Chondrocyte (in vitro differentiated cells): ENCODE data around the gene HIPK1. TPM values are rescaled to one million over a fixed set of nuclear protein-coding genes. Genes with fewer than 3 reads are reported as not detected.

Experiments
- DNase-seq: peaks from one replicate; pipeline ENCODE4 v3.0.0; 2021; ENCODE audit warnings: mixed read lengths, low spot score
- H3K27ac Mint-ChIP-seq: one replicate; pipeline ENCODE4 v1.8.0; 2021; ENCODE audit warnings: mild to moderate bottlenecking, moderate library complexity, mixed read lengths; ENCODE audit not compliant: unreplicated experiment
- H3K27me3 Mint-ChIP-seq: 2 replicates; pipeline ENCODE4 v1.8.0; 2021; ENCODE audit warnings: low read depth, mixed read lengths
- H3K36me3 Mint-ChIP-seq: 2 replicates; pipeline ENCODE4 v1.8.0; 2021; ENCODE audit warnings: low read depth, mixed read lengths
- H3K4me1 Mint-ChIP-seq: 2 replicates; pipeline ENCODE4 v1.8.0; 2021; ENCODE audit warnings: low read depth, mild to moderate bottlenecking, mixed read lengths
- H3K4me3 Mint-ChIP-seq: one replicate; pipeline ENCODE4 v1.8.0; 2021; ENCODE audit warnings: mild to moderate bottlenecking, moderate library complexity, mixed read lengths; ENCODE audit not compliant: unreplicated experiment
- H3K9me3 Mint-ChIP-seq: 2 replicates; pipeline ENCODE4 v1.8.0; 2021; ENCODE audit warnings: low read depth, mixed read lengths
- CTCF ChIP-seq: fragments of 200-600 bp; sonication (generic); IDR thresholded peaks from 2 replicates; pipeline ENCODE4 v1.5.0; 2021; ENCODE audit warnings: antibody characterized with exemption, mild to moderate bottlenecking, moderate library complexity
- total RNA-seq: library from RNA; stranded (reverse); gene quantifications from 3 replicates; pipeline ENCODE4 v1.2.1, GENCODE V29; 2021

The HIPK1 gene
- total RNA-seq, 1 donor from 2014 or later = 57.4 TPM

GRCh38 chr1:113949007-113949406, 19.9 kb downstream of the HIPK1 start:
- no peak for DNase-seq
- Mint-ChIP-seq H3K4me1 (peaks cover 22% of the 10 kb centered on the region), H3K27me3 (no peaks in the 10 kb centered on the region), H3K4me3 (no peak overlapping the region), H3K9me3 (peaks cover 6% of the 10 kb centered on the region), H3K27ac (no peak overlapping the region), H3K36me3 (peaks cover 8% of the 10 kb centered on the region)
- TF ChIP-seq CTCF = peak; percentile 77

- no peaks in the 10 kb centered on the region for H3K27me3 Mint-ChIP-seq
- peaks cover 22% of the 10 kb centered on the region for H3K4me1 Mint-ChIP-seq
- no peak overlapping the region for H3K4me3 Mint-ChIP-seq
- no peak overlapping the region for H3K27ac Mint-ChIP-seq
- no peaks in the 10 kb centered on the region for H3K9me3 Mint-ChIP-seq
- no peak for DNase-seq
- no peak for TF ChIP-seq CTCF
- H3K36me3 Mint-ChIP-seq = peaks cover 7% of the 10 kb centered on the region
Measured at GRCh38 chr1:113950908-113951307, 21.8 kb downstream of the HIPK1 start.

- DNase-seq = no peak
- Mint-ChIP-seq H3K9me3 (no peaks in the 10 kb centered on the region), H3K4me3 (no peak overlapping the region), H3K27me3 (no peaks in the 10 kb centered on the region), H3K36me3 (peaks cover 10% of the 10 kb centered on the region), H3K27ac (no peak overlapping the region), H3K4me1 (peaks cover 20% of the 10 kb centered on the region)
- TF ChIP-seq CTCF = no peak
Measured at GRCh38 chr1:113951719-113952118, 22.6 kb downstream of the HIPK1 start.

- TF ChIP-seq CTCF = no peak
- H3K4me3 Mint-ChIP-seq = no peak overlapping the region
- H3K4me1 Mint-ChIP-seq = no peaks in the 10 kb centered on the region
- H3K27ac Mint-ChIP-seq = no peak overlapping the region
- no peak for DNase-seq
- no peaks in the 10 kb centered on the region for H3K9me3 Mint-ChIP-seq
- no peaks in the 10 kb centered on the region for H3K27me3 Mint-ChIP-seq
- H3K36me3 Mint-ChIP-seq = peaks cover 29% of the 10 kb centered on the region
Measured at GRCh38 chr1:113957984-113958383, 28.9 kb downstream of the HIPK1 start.

- no peaks in the 10 kb centered on the region for H3K27me3 Mint-ChIP-seq
- no peaks in the 10 kb centered on the region for H3K9me3 Mint-ChIP-seq
- peaks cover 34% of the 10 kb centered on the region for H3K36me3 Mint-ChIP-seq
- H3K4me1 Mint-ChIP-seq = no peaks in the 10 kb centered on the region
- no peak for TF ChIP-seq CTCF
- no peak for DNase-seq
- no peak overlapping the region for H3K4me3 Mint-ChIP-seq
- H3K27ac Mint-ChIP-seq = no peak overlapping the region
Measured at GRCh38 chr1:113958691-113959090, 29.6 kb downstream of the HIPK1 start.
